ENCODE measurements around the gene CEP250.

DNA sequence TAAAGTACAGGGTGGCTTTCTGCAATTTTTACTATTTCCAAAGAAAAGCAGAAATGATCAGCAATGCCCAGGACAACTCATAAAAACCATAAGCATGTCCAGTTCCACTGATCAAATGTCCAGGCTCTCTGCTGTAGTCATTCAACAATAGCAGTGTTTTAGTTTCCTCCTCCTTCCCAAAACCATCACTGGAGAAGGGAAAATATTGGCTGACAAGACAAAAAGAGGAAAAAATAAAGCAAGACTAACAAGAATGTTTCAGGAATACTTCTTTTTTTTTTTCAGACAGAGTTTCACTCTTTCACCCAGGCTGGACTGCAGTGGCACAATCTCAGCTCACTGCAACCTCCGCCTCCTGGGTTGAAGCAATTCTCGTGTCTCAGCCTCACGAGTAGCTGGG, 45.9 kb upstream of the CEP250 start:
- TF ChIP-seq, protein P1, sequence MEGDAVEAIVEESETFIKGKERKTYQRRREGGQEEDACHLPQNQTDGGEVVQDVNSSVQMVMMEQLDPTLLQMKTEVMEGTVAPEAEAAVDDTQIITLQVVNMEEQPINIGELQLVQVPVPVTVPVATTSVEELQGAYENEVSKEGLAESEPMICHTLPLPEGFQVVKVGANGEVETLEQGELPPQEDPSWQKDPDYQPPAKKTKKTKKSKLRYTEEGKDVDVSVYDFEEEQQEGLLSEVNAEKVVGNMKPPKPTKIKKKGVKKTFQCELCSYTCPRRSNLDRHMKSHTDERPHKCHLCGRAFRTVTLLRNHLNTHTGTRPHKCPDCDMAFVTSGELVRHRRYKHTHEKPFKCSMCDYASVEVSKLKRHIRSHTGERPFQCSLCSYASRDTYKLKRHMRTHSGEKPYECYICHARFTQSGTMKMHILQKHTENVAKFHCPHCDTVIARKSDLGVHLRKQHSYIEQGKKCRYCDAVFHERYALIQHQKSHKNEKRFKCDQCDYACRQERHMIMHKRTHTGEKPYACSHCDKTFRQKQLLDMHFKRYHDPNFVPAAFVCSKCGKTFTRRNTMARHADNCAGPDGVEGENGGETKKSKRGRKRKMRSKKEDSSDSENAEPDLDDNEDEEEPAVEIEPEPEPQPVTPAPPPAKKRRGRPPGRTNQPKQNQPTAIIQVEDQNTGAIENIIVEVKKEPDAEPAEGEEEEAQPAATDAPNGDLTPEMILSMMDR (conservative IDR thresholded peaks at IDR 0.05): no peak
- TF ChIP-seq EZH2 (IDR thresholded peaks at IDR 0.05; ENCODE audit: low read depth): no peak

All from PC-9 (cell line).